ENCODE measurements around the gene GLT6D1.

DNA sequence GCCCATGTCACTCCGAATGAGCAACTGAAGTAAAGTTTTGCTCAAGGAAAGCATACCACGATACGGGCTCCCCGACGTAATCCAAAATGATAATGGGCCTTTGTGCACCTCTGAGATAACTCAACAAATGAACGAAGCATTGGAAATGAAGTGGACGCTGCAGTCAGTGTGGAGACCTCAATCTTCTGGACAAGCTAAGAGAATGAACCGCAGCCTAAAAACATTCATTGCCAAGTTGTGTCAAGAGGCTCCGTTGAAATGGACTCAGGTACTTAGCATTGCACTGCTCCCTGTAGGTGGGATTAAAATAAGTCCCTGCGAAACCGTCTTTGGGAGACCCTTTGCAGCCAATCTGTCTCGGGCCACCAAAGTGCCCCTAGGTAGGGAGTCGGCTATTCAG is 19.9 kb upstream of the GLT6D1 start:
- TF ChIP-seq POLR2A (IDR thresholded peaks at IDR 0.05), result no peak
- TF ChIP-seq POLR2AphosphoS5 (IDR thresholded peaks at IDR 0.05), result no peak
- TF ChIP-seq, protein P1, sequence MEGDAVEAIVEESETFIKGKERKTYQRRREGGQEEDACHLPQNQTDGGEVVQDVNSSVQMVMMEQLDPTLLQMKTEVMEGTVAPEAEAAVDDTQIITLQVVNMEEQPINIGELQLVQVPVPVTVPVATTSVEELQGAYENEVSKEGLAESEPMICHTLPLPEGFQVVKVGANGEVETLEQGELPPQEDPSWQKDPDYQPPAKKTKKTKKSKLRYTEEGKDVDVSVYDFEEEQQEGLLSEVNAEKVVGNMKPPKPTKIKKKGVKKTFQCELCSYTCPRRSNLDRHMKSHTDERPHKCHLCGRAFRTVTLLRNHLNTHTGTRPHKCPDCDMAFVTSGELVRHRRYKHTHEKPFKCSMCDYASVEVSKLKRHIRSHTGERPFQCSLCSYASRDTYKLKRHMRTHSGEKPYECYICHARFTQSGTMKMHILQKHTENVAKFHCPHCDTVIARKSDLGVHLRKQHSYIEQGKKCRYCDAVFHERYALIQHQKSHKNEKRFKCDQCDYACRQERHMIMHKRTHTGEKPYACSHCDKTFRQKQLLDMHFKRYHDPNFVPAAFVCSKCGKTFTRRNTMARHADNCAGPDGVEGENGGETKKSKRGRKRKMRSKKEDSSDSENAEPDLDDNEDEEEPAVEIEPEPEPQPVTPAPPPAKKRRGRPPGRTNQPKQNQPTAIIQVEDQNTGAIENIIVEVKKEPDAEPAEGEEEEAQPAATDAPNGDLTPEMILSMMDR (IDR thresholded peaks at IDR 0.05), result no peak
- no peak for TF ChIP-seq EP300 (IDR thresholded peaks at IDR 0.05)

All from sigmoid colon (tissue), 4 donors.